Lung (tissue), 12 donors: Measurements from ENCODE around the gene UNC5C. TPM values are rescaled to one million over a fixed set of nuclear protein-coding genes. Genes with fewer than 3 reads are reported as not detected.

ENCODE experiments used
- ATAC-seq: fragments of 200-7000 bp; cut with Tn5 transposase; one replicate; pipeline ENCODE4 v1.9.1; 2020; ENCODE audit warnings: moderate number of reproducible peaks; ENCODE audit not compliant: insufficient read depth, low FRiP score
- DNase-seq, 3 donors: peaks; one replicate each; pipeline ENCODE4 v3.0.0-alpha.2; 2013 to 2017
- H3K27ac ChIP-seq, 2 donors: one replicate each; pipeline ENCODE4 v1.5.1; 2013; ENCODE audit warnings: mild to moderate bottlenecking in 2 of 2, moderate library complexity in 2 of 2, control low read depth in 1 of 2, inconsistent platforms in 1 of 2, low read depth in 1 of 2, low read length in 1 of 2
- H3K27me3 ChIP-seq, 3 donors: one replicate each; pipeline ENCODE4 v1.5.1; 2013; ENCODE audit warnings: low read length in 2 of 3; ENCODE audit not compliant: control insufficient read depth in 3 of 3, insufficient read depth in 3 of 3
- H3K36me3 ChIP-seq, 4 donors: one replicate each; pipeline ENCODE4 v1.5.1; 2013; ENCODE audit warnings: low read length in 4 of 4, mild to moderate bottlenecking in 1 of 4, moderate library complexity in 1 of 4; ENCODE audit not compliant: control insufficient read depth in 4 of 4, insufficient read depth in 4 of 4
- H3K4me1 ChIP-seq, 5 donors: one replicate each; pipeline ENCODE4 v1.5.1; 2013; ENCODE audit warnings: low read length in 5 of 5, mild to moderate bottlenecking in 2 of 5, moderate library complexity in 1 of 5; ENCODE audit not compliant: control insufficient read depth in 5 of 5, insufficient read depth in 5 of 5
- H3K4me3 ChIP-seq: one replicate; pipeline ENCODE4 v1.5.1; 2013; ENCODE audit warnings: mild to moderate bottlenecking, control low read depth, moderate library complexity
- H3K9ac ChIP-seq, 2 donors: one replicate each; pipeline ENCODE4 v1.5.1; 2013; ENCODE audit warnings: low read length in 2 of 2, control low read depth in 1 of 2; ENCODE audit not compliant: insufficient read depth in 1 of 2
- H3K9me3 ChIP-seq, 4 donors: one replicate each; pipeline ENCODE4 v1.5.1; 2013; ENCODE audit warnings: low read length in 3 of 4, mild to moderate bottlenecking in 1 of 4, moderate library complexity in 1 of 4; ENCODE audit not compliant: control insufficient read depth in 4 of 4, insufficient read depth in 3 of 4
- CTCF ChIP-seq: IDR thresholded peaks from 2 replicates; pipeline ENCODE4 v1.5.1; 2012; ENCODE audit warnings: mild to moderate bottlenecking; ENCODE audit errors: control extremely low read depth, extremely low read depth
- WGBS, 2 donors: extraction: QIAGEN DNeasy Blood & Tissue Kit; methylation state at CpG; one replicate each; pipeline ENCODE4 v1.1.7; 2013; 5-methylcytosine and 5-hydroxymethylcytosine counted together
- polyA plus RNA-seq, 2 donors: library from polyadenylated mRNA; stranded (reverse); fragments of 200-250 nt; gene quantifications; one replicate each; pipeline ENCODE4 v1.2.1, GENCODE V29; 2013
- total RNA-seq, 2 donors: library from RNA; depleted of rRNA in 1 of 2; stranded (reverse); fragments of >200 nt in 1 of 2; gene quantifications; one replicate each; pipeline ENCODE4 v1.2.1, GENCODE V29; 2014 to 2021
- donor health status: control.
- donor health status: control.
- donor health status: Bipolar disorder and iron deficiency.
- donor health status: healthy.
- donor health status: DM: yes; HTN: yes; CAD: no.

The UNC5C gene
- total and polyA plus RNA-seq, 4 donors = 0.55 to 27.9 (median 3.8) TPM

- Histone ChIP-seq H3K27me3 (no peaks in the 10 kb centered on the region), H3K9ac (no peak overlapping the region), H3K36me3 (peaks cover 0 to 2% (median 0%) of the 10 kb centered on the region in 4 donors), H3K9me3 (no peaks in the 10 kb centered on the region), H3K4me1 (peaks cover 0 to 17% (median 0%) of the 10 kb centered on the region in 5 donors), H3K27ac (no peak overlapping the region), H3K4me3 (no peak overlapping the region)
- no peak for TF ChIP-seq CTCF
- WGBS, 2 donors = 84 to 86% methylated on average over 12 of the region's 12 CpGs
- no peak for DNase-seq
- ATAC-seq = no peak
These were observed 386.8 kb downstream of the UNC5C start for GRCh38 chr4:95161781-95162469.

GRCh38 chr4:95159384-95159783 is 389.4 kb downstream of the UNC5C start:
- Histone ChIP-seq H3K27me3 (no peaks in the 10 kb centered on the region), H3K27ac (no peak overlapping the region), H3K4me3 (no peak overlapping the region), H3K9ac (no peak overlapping the region), H3K36me3 (peaks cover 0 to 2% (median 0%) of the 10 kb centered on the region in 4 donors), H3K9me3 (no peaks in the 10 kb centered on the region), H3K4me1 (peaks cover 0 to 8% (median 0%) of the 10 kb centered on the region in 5 donors)
- WGBS, 2 donors = 85 to 88% methylated on average over 4 of the region's 4 CpGs
- DNase-seq = no peak
- TF ChIP-seq CTCF = no peak
- no peak for ATAC-seq

DNA sequence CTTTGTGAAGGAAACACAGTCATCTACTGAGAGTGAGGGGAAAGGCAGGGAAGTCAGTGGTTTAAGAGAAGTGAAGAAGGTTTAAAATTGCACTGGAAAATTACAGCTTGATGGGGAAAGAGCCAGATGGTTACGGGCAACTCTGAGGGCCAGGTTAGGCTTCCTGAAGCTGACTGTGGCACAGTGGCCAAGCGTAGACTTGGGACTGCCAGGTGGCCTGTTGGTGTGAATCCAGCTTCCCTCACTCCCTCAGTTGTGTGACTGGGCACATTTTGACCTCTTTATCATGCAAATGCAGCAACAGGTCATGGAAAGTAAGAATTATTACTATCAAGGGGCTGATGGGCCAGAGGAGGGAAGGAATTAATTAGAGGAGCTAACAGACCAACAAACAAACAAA is 390.1 kb downstream of the UNC5C start:
- Histone ChIP-seq H3K9ac (no peak overlapping the region), H3K4me3 (no peak overlapping the region), H3K27ac (no peak overlapping the region), H3K9me3 (no peaks in the 10 kb centered on the region), H3K4me1 (peaks cover 0 to 8% (median 0%) of the 10 kb centered on the region in 5 donors), H3K36me3 (no peaks in the 10 kb centered on the region), H3K27me3 (no peaks in the 10 kb centered on the region)
- no peak for TF ChIP-seq CTCF
- 72 to 83% methylated on average over 2 of the region's 2 CpGs for WGBS, 2 donors
- DNase-seq (no peak), ATAC-seq (no peak)
